NOMO-1 (cell line): ENCODE data around the gene DPYSL5.

Experiments used
- DNase-seq, 2 experiments: peaks; one replicate each; lab custom pipeline; 2025; ENCODE audit not compliant: unreplicated experiment in 2 of 2; lab: John Stamatoyannopoulos, UW

Gene DPYSL5

GRCh38 chr2:26898480-26899078, 50.6 kb downstream of the DPYSL5 start:
- no peak for DNase-seq

GRCh38 chr2:26899500-26900164, 51.7 kb downstream of the DPYSL5 start:
- DNase-seq = no peak

GRCh38 chr2:26900831-26901321, 52.9 kb downstream of the DPYSL5 start:
- DNase-seq = no peak

GRCh38 chr2:26901326-26902183, 53.6 kb downstream of the DPYSL5 start:
- no peak for DNase-seq

GRCh38 chr2:26903676-26904075, 55.7 kb downstream of the DPYSL5 start:
- DNase-seq = no peak

GRCh38 chr2:26904839-26905238, 56.9 kb downstream of the DPYSL5 start:
- DNase-seq = no peak

GRCh38 chr2:26905341-26906198, 57.6 kb downstream of the DPYSL5 start:
- no peak for DNase-seq

- no peak for DNase-seq
Measured at GRCh38 chr2:26907416-26907815, 59.5 kb downstream of the DPYSL5 start.

GRCh38 chr2:26910176-26910575, 62.2 kb downstream of the DPYSL5 start:
- no peak for DNase-seq

GRCh38 chr2:26911911-26912861, 64.3 kb downstream of the DPYSL5 start:
- DNase-seq = no peak

GRCh38 chr2:26913606-26913998, 65.7 kb downstream of the DPYSL5 start:
- no peak for DNase-seq

- DNase-seq = no peak
Measured at GRCh38 chr2:26913999-26914658, 66.2 kb downstream of the DPYSL5 start.

GRCh38 chr2:26914659-26915310, 66.9 kb downstream of the DPYSL5 start:
- DNase-seq = no peak

GRCh38 chr2:26915316-26915715, 67.4 kb downstream of the DPYSL5 start:
- no peak for DNase-seq

GRCh38 chr2:26916128-26916692, 68.3 kb downstream of the DPYSL5 start:
- DNase-seq = no peak

- DNase-seq = no peak
Measured at GRCh38 chr2:26917135-26917836, 69.4 kb downstream of the DPYSL5 start.

GRCh38 chr2:26921323-26921722, 73.4 kb downstream of the DPYSL5 start:
- no peak for DNase-seq
